ENCODE data around the gene BCORL1.
A peak's percentile ranks its signal among the peaks of the same experiment; 100 is the strongest.

Gene BCORL1

DNA sequence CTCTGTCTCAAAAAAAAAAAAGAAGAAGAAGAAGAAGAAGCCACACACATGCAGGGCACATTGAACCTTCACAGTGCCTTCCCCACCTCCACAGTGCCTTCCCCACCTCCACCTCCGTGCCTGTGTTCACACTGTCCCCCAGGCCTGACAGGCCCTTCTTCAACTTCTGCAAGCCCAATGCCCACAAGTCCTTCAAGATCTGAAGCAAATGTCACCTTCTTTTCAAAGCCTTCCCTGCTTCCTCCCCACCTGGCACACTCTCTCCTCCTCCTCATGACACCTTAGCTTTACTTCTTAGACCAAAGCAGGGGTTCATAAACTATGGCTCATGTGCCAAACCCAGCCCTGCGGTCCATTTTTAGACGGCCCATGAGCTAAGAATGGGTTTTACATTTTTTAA is 107.9 kb downstream of the BCORL1 start:
- DNase-seq (ENCODE audit: low read depth in 1 of 2, low spot score in 1 of 2) = no peak

DNA sequence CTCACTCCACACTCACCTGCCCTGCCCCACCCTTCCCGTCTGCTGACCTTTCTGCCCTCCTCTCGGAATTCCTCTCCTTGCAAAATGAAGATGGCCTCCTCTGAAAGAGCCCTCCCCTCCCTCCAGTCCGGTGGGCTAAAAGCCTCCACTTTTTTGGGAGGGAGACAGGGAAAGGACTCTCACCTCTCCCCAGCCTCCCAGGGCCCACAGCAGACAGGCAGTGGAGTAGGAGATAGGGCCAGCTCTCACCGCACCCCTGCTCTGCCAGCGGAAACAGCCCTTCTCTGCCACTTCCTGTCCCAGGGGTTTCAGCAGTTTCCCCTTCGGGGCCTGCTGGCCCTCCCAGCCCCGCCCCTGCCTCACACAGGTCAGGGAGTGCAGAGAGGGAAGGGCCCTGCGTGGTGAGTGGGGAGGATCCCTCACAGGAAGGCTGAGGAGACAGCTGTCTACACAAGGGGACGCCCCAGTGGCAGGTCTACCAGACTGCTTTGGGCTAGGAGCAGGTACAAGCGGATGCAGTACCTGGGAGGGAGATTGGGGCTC is 109.6 kb downstream of the BCORL1 start:
- peak; percentile 38 to 66 for DNase-seq (ENCODE audit: low read depth in 1 of 2, low spot score in 1 of 2)

DNA sequence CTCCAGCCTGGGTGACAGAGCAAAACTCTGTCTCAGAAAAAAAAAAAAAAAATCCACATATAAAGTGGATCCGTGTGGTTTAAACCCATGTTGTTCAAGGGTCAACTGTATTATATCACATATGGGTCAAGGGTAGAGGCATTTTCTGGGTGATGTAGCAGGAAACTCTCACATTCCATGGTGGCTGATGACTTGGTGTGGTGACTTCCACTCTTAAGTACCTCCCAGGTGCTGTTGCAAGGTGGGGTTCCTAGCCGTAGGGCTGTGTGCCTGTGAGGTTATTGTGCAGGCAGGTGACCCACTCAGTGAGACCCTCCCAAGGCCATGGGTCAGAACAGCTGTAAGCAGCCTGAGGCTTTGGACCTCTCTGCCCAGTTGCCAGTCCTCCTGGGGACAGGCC is 110.8 kb downstream of the BCORL1 start:
- DNase-seq (ENCODE audit: low read depth in 1 of 2, low spot score in 1 of 2) = no peak

DNA sequence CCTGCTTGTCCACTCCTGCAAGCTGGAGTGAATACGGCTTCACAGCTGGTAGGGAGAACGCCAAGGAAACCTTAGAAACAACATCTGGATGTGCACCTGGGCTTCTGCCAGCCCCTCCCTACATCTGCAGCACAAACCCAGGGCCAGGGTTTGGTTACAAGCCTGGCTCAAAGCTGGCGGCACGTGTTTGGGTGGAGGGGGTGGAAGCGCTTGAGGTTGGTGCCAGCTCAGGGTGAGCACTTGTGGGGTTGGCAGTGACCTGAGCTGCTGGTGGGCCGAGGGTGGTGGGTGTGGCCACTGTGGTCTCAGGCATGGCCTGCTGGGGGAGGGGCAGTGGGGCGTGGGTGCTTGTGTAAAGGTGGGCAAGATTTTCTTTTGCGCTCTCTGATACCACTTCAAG is 112.3 kb downstream of the BCORL1 start:
- DNase-seq (ENCODE audit: low read depth in 1 of 2, low spot score in 1 of 2) = no peak

DNA sequence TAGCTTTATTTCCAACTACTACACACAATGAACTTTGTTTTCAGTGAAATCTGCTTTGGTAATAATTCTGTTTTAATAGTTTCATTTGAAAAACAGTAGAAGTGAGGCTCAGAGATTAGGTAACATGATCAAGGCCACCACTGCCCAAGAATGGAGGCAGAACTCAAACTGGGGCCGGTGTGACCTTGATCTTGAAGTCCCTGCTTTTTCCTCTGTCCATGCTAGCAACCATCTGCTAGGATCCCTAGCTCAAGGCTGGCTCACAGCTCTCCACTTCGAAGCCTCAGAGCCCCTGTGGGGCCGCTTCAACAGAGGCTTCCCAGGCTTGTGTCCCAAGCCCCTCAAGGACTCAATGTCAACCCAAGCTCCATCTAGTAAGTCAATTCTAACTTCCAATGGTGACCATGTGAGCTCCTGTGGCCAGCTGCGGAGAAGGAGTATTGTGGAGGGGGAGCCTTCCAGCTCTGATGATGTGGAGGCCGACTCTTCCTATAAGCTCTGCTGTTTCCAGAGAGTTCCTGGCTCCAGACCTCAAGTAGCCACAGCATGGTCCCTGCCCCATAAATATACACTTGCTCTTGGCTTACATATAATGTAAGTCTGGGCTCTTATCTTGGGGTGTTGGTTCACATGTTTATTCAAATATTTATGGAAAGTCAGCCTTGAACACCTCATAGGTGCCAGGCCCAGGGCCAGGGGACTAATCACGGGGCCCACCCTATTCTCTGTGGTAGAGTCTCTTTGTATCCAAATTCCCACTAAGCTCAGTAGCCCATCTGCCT is 113.0 kb downstream of the BCORL1 start:
- no peak for DNase-seq (ENCODE audit: low read depth in 1 of 2, low spot score in 1 of 2)

DNA sequence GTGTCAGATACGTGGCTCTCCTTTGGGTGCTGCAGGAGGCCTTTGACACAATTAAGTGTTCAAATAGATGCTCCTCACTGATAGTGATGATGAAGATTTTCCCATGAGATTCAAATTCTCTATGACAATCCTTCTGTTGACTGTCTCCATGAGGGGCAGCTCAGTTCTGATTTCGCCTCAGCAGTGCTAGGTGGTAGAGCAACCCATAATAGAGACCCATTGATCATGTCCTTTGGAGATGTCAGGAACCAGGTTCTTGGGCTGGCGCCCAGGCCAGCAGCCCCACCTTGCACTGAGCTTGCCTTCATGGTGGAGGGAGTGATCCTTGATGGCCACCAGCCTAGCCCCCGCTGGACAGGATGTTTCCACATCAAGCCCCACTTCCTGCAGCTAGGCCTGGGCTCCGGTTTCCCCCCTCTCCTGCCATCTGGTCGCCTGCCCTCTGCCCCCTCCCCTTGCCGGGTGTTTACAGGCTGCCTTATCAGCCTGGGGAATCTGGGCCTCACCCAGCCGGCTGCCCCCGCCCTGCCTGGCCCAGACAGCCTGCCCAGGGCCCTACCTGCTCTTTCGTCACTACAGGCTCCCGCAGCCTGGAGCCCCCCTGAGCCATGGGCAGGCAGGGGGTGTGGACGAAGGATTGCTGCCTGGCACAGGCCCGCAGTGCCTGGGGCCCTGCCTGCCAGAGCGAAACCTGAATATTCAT is 115.2 kb downstream of the BCORL1 start:
- DNase-seq (ENCODE audit: low read depth in 1 of 2, low spot score in 1 of 2) = no peak

DNA sequence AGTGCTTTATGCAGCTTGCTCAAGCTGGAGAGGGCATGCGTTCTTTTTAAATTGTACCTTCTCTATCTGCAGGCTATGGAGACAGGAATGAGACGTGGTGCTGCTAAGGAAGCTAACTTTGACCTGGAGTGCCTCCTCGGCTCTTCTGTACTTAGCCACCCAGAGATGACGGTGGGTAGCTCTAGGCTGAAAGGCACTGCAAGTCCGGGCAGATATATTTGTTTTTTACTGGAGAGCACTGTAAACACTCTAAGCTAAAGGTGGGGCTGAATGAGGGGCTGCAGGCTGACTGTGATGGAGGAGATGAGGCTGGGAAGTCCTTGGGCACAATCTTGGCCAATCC is 115.7 kb downstream of the BCORL1 start:
- no peak for DNase-seq (ENCODE audit: low read depth in 1 of 2, low spot score in 1 of 2)

DNA sequence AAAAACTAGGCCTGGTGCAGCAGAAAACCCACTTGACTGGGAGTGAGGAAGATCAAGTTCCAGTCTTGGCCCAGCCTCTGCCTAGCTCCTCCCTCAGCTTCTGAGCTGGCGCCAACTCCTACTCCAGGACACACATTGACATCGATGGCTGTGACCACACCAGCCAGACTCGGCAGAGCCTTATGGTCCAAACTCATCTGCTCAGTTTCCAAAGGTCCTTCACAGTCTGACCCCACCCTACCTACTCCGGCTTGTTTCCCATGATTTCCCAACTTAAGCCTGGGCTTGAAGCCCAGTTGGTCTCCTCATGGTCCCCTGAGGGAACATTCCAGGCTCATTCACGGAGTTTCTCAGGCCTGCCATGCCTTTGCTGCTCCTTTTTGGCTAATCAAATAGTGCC is 117.7 kb downstream of the BCORL1 start:
- no peak for DNase-seq (ENCODE audit: low read depth in 1 of 2, low spot score in 1 of 2)

DNA sequence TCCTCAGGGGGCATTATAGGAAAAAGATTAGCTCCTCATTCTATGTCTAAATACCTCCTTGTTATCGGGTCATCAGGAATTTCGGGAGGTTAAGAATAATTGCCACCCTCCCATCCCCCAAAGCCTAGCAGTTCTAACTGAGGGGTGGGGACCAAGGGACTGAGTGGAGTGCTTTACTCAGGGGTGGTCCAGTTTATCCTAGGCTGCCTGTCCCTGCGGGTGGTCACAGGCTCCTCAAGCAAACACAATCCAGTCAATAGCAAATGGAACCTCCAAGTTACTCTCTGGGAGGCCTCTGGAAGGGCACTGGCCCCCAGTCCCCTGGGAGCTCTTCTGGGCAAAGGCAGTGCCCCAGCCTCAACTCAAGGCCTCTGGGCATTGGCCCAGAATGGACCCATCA is 121.2 kb downstream of the BCORL1 start:
- DNase-seq (ENCODE audit: low read depth in 1 of 2, low spot score in 1 of 2) = no peak

DNA sequence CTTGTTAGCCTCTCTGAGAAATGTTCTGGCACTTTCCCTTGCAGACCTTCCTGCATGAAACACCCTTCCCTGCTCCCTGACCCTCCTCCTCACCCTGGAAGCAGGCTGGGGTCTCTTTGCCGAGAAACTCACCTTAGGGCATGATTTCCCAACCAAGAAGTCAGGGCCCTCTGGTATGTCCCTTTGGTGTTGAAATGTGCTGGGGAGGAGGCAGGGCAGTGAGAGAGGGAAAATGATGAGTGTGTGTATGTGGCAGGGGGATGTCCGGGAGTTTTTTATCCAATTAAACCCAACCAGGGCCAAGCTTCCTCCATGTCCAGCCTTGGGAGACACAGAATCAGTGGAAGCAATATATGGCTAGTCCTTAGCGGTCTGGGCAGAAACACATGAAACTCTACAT is 122.8 kb downstream of the BCORL1 start:
- no peak for DNase-seq (ENCODE audit: low read depth in 1 of 2, low spot score in 1 of 2)

DNA sequence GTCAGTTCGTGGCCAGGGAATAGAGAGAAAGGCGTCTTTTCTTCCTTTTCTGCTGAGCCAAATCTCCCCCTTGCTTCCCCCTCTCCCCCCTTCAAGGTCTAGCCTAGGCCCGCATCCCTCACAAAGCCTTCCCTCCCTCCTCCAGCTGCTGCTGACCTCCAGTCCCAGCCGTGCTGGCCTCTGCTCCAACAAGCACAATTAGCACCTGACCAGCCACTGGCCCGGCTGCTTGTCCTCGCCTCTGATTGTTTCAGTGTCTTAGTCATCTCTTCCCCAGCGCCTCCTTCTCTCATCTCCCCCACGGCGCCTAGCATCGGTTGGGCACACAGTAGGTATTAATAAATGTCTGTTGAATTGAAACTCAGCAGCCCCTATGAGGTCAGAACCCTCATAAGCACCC is 123.6 kb downstream of the BCORL1 start:
- no peak for DNase-seq (ENCODE audit: low read depth in 1 of 2, low spot score in 1 of 2)

All from activated CD4-positive, alpha-beta T cell treated with anti-CD3 and anti-CD28 coated beads, Interleukin-2, amount 50 U/mL, for 24 hours (primary cell).